IMR-90 (cell line): ENCODE data around the gene CHRNA7. TPM values are rescaled to one million over a fixed set of nuclear protein-coding genes. Genes with fewer than 3 reads are reported as not detected.

Experiments used
- ATAC-seq: fragments of 200-7000 bp; cut with Tn5 transposase; 2 replicates; pipeline ENCODE4 v1.9.1; 2020; ENCODE audit warnings: low read depth, mild to moderate bottlenecking, moderate library complexity
- BruUV-seq: library from RNA; stranded (reverse); fragments of 400-500 nt; replicated peaks from 2 replicates; lab custom pipeline; 2021; lab: Mats Ljungman, UMichigan
- CTCF ChIA-PET: fragments of 300-600 bp; formaldehyde crosslinking; extraction: SDS; loops from one replicate; lab custom pipeline; 2021; ENCODE audit warnings: antibody characterized with exemption; lab: Yijun Ruan, JAX
- POLR2A ChIA-PET: fragments of 300-600 bp; sonication (Branson Sonifier 250); formaldehyde crosslinking; loops from one replicate; lab custom pipeline; 2022; ENCODE audit warnings: antibody characterized with exemption; ENCODE audit not compliant: unreplicated experiment; lab: Charles Lee
- DNase-seq: peaks from one replicate; pipeline ENCODE4 v3.0.0; 2013
- H2AFZ ChIP-seq: replicated peaks from 2 replicates; pipeline ENCODE3; 2013; ENCODE audit warnings: low read length, mild to moderate bottlenecking; ENCODE audit not compliant: poor library complexity
- H2AK5ac ChIP-seq: 2 replicates; pipeline ENCODE4 v1.6.1; 2013; ENCODE audit warnings: low read depth, low read length, inconsistent platforms
- H2AK9ac ChIP-seq: replicated peaks from 2 replicates; pipeline ENCODE3; 2013; ENCODE audit warnings: mild to moderate bottlenecking, low read depth, low read length, moderate library complexity; ENCODE audit not compliant: poor library complexity
- H2BK120ac ChIP-seq: 2 replicates; pipeline ENCODE4 v1.6.1; 2013; ENCODE audit warnings: low read depth, low read length, inconsistent platforms
- H2BK15ac ChIP-seq: 3 replicates; pipeline ENCODE4 v1.6.1; 2013; ENCODE audit warnings: low read depth, low read length, inconsistent platforms
- H2BK20ac ChIP-seq: 2 replicates; pipeline ENCODE4 v1.6.1; 2013; ENCODE audit warnings: low read depth, mild to moderate bottlenecking, inconsistent platforms, low read length, moderate library complexity
- H2BK5ac ChIP-seq: 2 replicates; pipeline ENCODE4 v1.6.1; 2013; ENCODE audit warnings: mild to moderate bottlenecking, low read depth, low read length, inconsistent platforms; ENCODE audit not compliant: poor library complexity, severe bottlenecking
- H3K14ac ChIP-seq: replicated peaks from 2 replicates; pipeline ENCODE4 v1.6.1; 2013; ENCODE audit warnings: low read depth, low read length, inconsistent platforms
- H3K18ac ChIP-seq: 2 replicates; pipeline ENCODE4 v1.6.1; 2013; ENCODE audit warnings: low read depth, low read length, control low read depth
- H3K23ac ChIP-seq: 2 replicates; pipeline ENCODE4 v1.6.1; 2013; ENCODE audit warnings: low read depth, low read length, inconsistent platforms
- H3K27ac ChIP-seq: 2 replicates; pipeline ENCODE4 v1.5.1; 2013; ENCODE audit warnings: mild to moderate bottlenecking, control low read depth, low read length; ENCODE audit not compliant: insufficient read depth
- H3K27me3 ChIP-seq: 2 replicates; pipeline ENCODE4 v1.6.1; 2013; ENCODE audit warnings: low read length; ENCODE audit not compliant: control insufficient read depth, insufficient read depth
- H3K36me3 ChIP-seq: 2 replicates; pipeline ENCODE4 v1.6.1; 2013; ENCODE audit warnings: low read length, mixed read lengths; ENCODE audit not compliant: control insufficient read depth, insufficient read depth
- H3K4ac ChIP-seq: 2 replicates; pipeline ENCODE4 v1.6.1; 2013; ENCODE audit warnings: low read depth, low read length, inconsistent platforms
- H3K4me1 ChIP-seq: 2 replicates; pipeline ENCODE4 v1.6.1; 2013; ENCODE audit warnings: low read length, mixed read lengths; ENCODE audit not compliant: control insufficient read depth, insufficient read depth
- H3K4me2 ChIP-seq: 2 replicates; pipeline ENCODE4 v1.6.1; 2013; ENCODE audit warnings: low read depth, mild to moderate bottlenecking, control low read depth, low read length, moderate library complexity
- H3K4me3 ChIP-seq: 2 replicates; pipeline ENCODE4 v1.5.1; 2013; ENCODE audit warnings: low read depth, mild to moderate bottlenecking, control low read depth, low read length, moderate library complexity; ENCODE audit not compliant: insufficient read depth
- H3K56ac ChIP-seq: 2 replicates; pipeline ENCODE4 v1.6.1; 2013; ENCODE audit warnings: low read length, inconsistent platforms; ENCODE audit not compliant: insufficient read depth; ENCODE audit errors: extremely low read depth
- H3K79me1 ChIP-seq, 2 experiments: 2 replicates each; pipeline ENCODE4 v1.6.1; 2013; ENCODE audit warnings: low read length in 2 of 2, inconsistent platforms in 1 of 2, low read depth in 1 of 2
- H3K9ac ChIP-seq: 2 replicates; pipeline ENCODE4 v1.6.1; 2013; ENCODE audit warnings: low read depth, low read length, control low read depth
- H3K9me1 ChIP-seq: 2 replicates; pipeline ENCODE4 v1.6.1; 2013; ENCODE audit warnings: low read length, inconsistent platforms; ENCODE audit not compliant: insufficient read depth
- H3K9me3 ChIP-seq: 2 replicates; pipeline ENCODE4 v1.6.1; 2013; ENCODE audit warnings: low read length; ENCODE audit not compliant: control insufficient read depth, insufficient read depth
- H4K20me1 ChIP-seq: 2 replicates; pipeline ENCODE4 v1.6.1; 2013; ENCODE audit warnings: low read length, inconsistent platforms; ENCODE audit not compliant: insufficient read depth
- H4K5ac ChIP-seq: 2 replicates; pipeline ENCODE4 v1.6.1; 2013; ENCODE audit warnings: mild to moderate bottlenecking, low read depth, low read length, control low read depth
- H4K8ac ChIP-seq, 2 experiments: 2 replicates each; pipeline ENCODE4 v1.6.1; 2013; ENCODE audit warnings: low read depth in 2 of 2, low read length in 2 of 2, control low read depth in 1 of 2, inconsistent platforms in 1 of 2
- H4K91ac ChIP-seq: 2 replicates; pipeline ENCODE4 v1.6.1; 2013; ENCODE audit warnings: low read depth, low read length, inconsistent platforms; ENCODE audit not compliant: insufficient read depth
- BHLHE40 ChIP-seq: fragments of 150-350 bp; IDR thresholded peaks from 2 replicates; pipeline ENCODE4 v1.6.1; 2016; ENCODE audit warnings: mild to moderate bottlenecking, low read depth, low read length
- CEBPB ChIP-seq: IDR thresholded peaks from 2 replicates; pipeline ENCODE4 v1.6.1; 2012; ENCODE audit warnings: low read depth, low read length, improper control_type of control experiment
- CHD1 ChIP-seq: IDR thresholded peaks from 2 replicates; pipeline ENCODE4 v1.6.1; 2012; ENCODE audit warnings: low read depth, low read length, improper control_type of control experiment
- CTCF ChIP-seq: conservative IDR thresholded peaks from 2 replicates; pipeline ENCODE4 v1.5.1; 2012; ENCODE audit warnings: mild to moderate bottlenecking, low read depth, low read length, improper control_type of control experiment
- ELK1 ChIP-seq: fragments of 150-350 bp; IDR thresholded peaks from 2 replicates; pipeline ENCODE4 v1.6.1; 2016; ENCODE audit warnings: low read depth, mild to moderate bottlenecking, low read length, moderate library complexity, borderline replicate concordance
- FOS ChIP-seq: fragments of 150-350 bp; IDR thresholded peaks from 2 replicates; pipeline ENCODE4 v1.6.1; 2016; ENCODE audit warnings: low read depth, low read length
- MAFK ChIP-seq: IDR thresholded peaks from 2 replicates; pipeline ENCODE4 v1.6.1; 2012; ENCODE audit warnings: low read depth, low read length, improper control_type of control experiment
- MAZ ChIP-seq: IDR thresholded peaks from 2 replicates; pipeline ENCODE4 v1.6.1; 2012; ENCODE audit warnings: low read depth, mild to moderate bottlenecking, low read length, improper control_type of control experiment, moderate library complexity, borderline replicate concordance
- MXI1 ChIP-seq: IDR thresholded peaks from 2 replicates; pipeline ENCODE4 v1.6.1; 2012; ENCODE audit warnings: low read depth, mild to moderate bottlenecking, low read length, moderate library complexity, borderline replicate concordance
- NFE2L2 ChIP-seq: fragments of 150-350 bp; IDR thresholded peaks from 2 replicates; pipeline ENCODE4 v1.6.1; 2016; ENCODE audit warnings: low read depth, mild to moderate bottlenecking, low read length
- POLR2A ChIP-seq: IDR thresholded peaks from 2 replicates; pipeline ENCODE4 v1.6.1; 2012; ENCODE audit warnings: mild to moderate bottlenecking, low read depth, low read length
- RCOR1 ChIP-seq: IDR thresholded peaks from 2 replicates; pipeline ENCODE4 v1.6.1; 2012; ENCODE audit warnings: mild to moderate bottlenecking, low read length, improper control_type of control experiment; ENCODE audit not compliant: insufficient replicate concordance
- RFX5 ChIP-seq: IDR thresholded peaks from 2 replicates; pipeline ENCODE4 v1.8.0; 2012; ENCODE audit warnings: low read depth, mild to moderate bottlenecking, low read length, moderate library complexity
- SMC3 ChIP-seq: fragments of 150-350 bp; IDR thresholded peaks from 2 replicates; pipeline ENCODE4 v1.6.1; 2016; ENCODE audit warnings: low read depth, mild to moderate bottlenecking, antibody characterized with exemption, low read length, moderate library complexity
- USF2 ChIP-seq: fragments of 150-350 bp; IDR thresholded peaks from 2 replicates; pipeline ENCODE4 v1.6.1; 2017; ENCODE audit warnings: mild to moderate bottlenecking, antibody characterized with exemption, low read length, low read depth
- WGBS, 2 experiments: methylation state at CpG; one replicate each; pipeline versions ENCODE4 v1.1.5 to v1.1.7; 2013; ENCODE audit warnings: missing lambda C conversion rate in 2 of 2; ENCODE audit not compliant: insufficient read length in 1 of 2; ENCODE audit errors: extremely low coverage in 2 of 2; 5-methylcytosine and 5-hydroxymethylcytosine counted together
- dilution Hi-C: fragments of 300-500 bp; cut with HindIII; formaldehyde crosslinking; loops from one replicate; pipeline ENCODE4 v1.14.3; 2018; ENCODE audit warnings: low sequenced_read_pairs; ENCODE audit not compliant: unreplicated experiment
- in situ Hi-C: fragments of 300-500 bp; cut with MboI; formaldehyde crosslinking; loops from 3 replicates; pipeline ENCODE4 v1.14.3; 2019; ENCODE audit warnings: low sequenced_read_pairs, inconsistent platforms, mixed read lengths
- intact Hi-C: fragments of 100-400 bp; cut with micrococcal nuclease; formaldehyde crosslinking; loops from 2 replicates; pipeline ENCODE4 v1.10.0; 2022
- polyA plus RNA-seq, 3 experiments: library from polyadenylated mRNA; depleted of rRNA; stranded (reverse); fragments of >200 nt; gene quantifications; 2 replicates each; pipeline ENCODE4 v1.2.3, GENCODE V29; 2012; ENCODE audit warnings: low replicate concordance in 1 of 3
- total RNA-seq: library from RNA; depleted of rRNA; stranded (reverse); fragments of >200 nt; gene quantifications from 2 replicates; pipeline ENCODE4 v1.2.3, GENCODE V29; 2012

The CHRNA7 gene
- total and polyA plus RNA-seq, 2 of the 4 experiments (the other 2 are of a cell fraction) = 0.10 TPM; not detected in 1

DNA sequence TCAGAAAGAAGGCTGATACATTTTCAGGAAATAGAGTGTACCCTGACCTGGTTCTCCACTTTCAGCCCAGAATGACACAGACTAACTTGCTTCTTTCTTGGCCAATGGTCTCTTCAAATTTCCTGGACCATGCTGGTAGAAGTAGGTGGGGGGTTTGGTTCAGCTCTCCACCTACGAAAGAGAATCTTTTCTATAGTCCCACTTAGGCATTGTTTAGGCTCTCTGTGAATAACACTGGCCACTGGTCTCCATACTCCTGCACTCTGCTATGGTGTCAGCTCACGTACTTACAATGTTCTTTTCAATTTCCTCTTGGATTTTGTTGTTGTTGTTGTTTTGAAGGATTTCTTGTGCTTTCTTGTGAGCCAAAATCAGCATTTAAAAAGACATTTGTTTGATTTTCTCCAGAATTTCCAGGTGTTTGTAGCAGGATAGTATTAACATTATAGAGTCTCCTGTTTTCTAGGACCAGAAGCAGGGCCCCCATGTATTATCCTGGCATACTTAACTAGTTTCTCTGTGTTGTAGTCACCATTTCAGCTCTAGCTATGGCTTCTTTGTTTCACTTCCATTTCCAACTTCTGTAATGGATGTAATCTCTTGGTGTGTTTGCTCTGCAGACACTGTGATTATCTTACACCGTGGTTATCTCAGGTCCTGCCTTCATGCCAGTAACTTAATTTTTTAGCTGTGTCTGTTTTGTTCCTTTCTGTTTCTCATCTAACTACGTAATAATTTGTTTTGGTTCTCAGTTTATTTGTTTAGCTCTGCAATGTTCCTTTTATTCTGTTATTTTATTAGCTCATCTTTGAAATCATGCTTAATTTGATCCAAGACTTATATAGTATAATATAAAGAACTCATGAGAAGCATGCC lies 61.4 kb downstream of the CHRNA7 start:
- Histone ChIP-seq H2BK120ac (no peak overlapping the region), H3K56ac (no peak overlapping the region), H2BK20ac (no peak overlapping the region), H4K20me1 (no peaks in the 10 kb centered on the region), H4K91ac (no peak overlapping the region), H3K4me2 (no peak overlapping the region), H3K4me3 (no peak overlapping the region), H2AK9ac (no peak overlapping the region), H3K9me3 (no peaks in the 10 kb centered on the region), H3K9ac (no peak overlapping the region), H3K9me1 (no peaks in the 10 kb centered on the region), H3K27me3 (no peaks in the 10 kb centered on the region), H2BK15ac (no peak overlapping the region), H3K36me3 (no peaks in the 10 kb centered on the region), H3K79me1 (no peaks in the 10 kb centered on the region), H3K4me1 (no peaks in the 10 kb centered on the region), H3K14ac (no peak overlapping the region), H4K5ac (no peak overlapping the region), H2BK5ac (no peak overlapping the region), H3K18ac (no peak overlapping the region), H2AK5ac (no peak overlapping the region), H3K4ac (no peak overlapping the region), H2AFZ (no peak overlapping the region), H3K23ac (no peak overlapping the region), H4K8ac (no peak overlapping the region), H3K27ac (no peak overlapping the region)
- DNase-seq (no peak), ATAC-seq (no peak)
- intact Hi-C loops (no loop called here), dilution Hi-C loops (no loop called here), in situ Hi-C loops (no loop called here)
- no TSS peak for BruUV-seq
- ChIA-PET POLR2A (no interaction called here), CTCF (no interaction called here)
- no CpG with 5 or more reads among the region's 4 CpGs for WGBS, 2 experiments
- no peak for TF ChIP-seq SMC3
- TF ChIP-seq MAFK = no peak
- TF ChIP-seq ELK1 = no peak
- no peak for TF ChIP-seq MXI1
- TF ChIP-seq CTCF = no peak
- no peak for TF ChIP-seq CHD1
- no peak for TF ChIP-seq CEBPB
- TF ChIP-seq FOS = no peak
- no peak for TF ChIP-seq USF2
- no peak for TF ChIP-seq RCOR1
- TF ChIP-seq NFE2L2 = no peak
- TF ChIP-seq RFX5 = no peak
- no peak for TF ChIP-seq MAZ
- no peak for TF ChIP-seq BHLHE40
- TF ChIP-seq POLR2A = no peak
